Pancreas (tissue), 10 donors: ENCODE results near the gene IGSF21. TPM values are rescaled to one million over a fixed set of nuclear protein-coding genes. Genes with fewer than 3 reads are reported as not detected.

Source experiments
- ATAC-seq, 4 donors: fragments of 200-7000 bp; cut with Tn5 transposase; one replicate each; pipeline versions ENCODE4 v1.8.0 to v1.9.1; 2020; ENCODE audit warnings: mild to moderate bottlenecking in 4 of 4, moderate library complexity in 4 of 4
- DNase-seq, 6 donors: peaks; one replicate each; pipeline ENCODE4 v3.0.0-alpha.2; 2020
- FAIRE-seq: peaks from 2 replicates; lab custom pipeline; 2012; peaks lifted over from hg19 to GRCh38; lab: Jason Lieb, UNC
- H3K27ac ChIP-seq, 4 donors: fragments of 200-600 bp; sonication (generic); 1 replicate in 3 of 4; 2 replicates in 1 of 4; pipeline versions ENCODE4 v1.5.0 to v1.8.0; 2020
- H3K27me3 ChIP-seq, 4 donors: fragments of 200-600 bp; one replicate each; pipeline ENCODE4 v1.8.0; 2021
- H3K36me3 ChIP-seq, 3 donors: fragments of 200-600 bp; sonication (generic) in 1 of 3; one replicate each; pipeline versions ENCODE4 v1.5.0 to v1.8.0; 2020 to 2021
- H3K4me1 ChIP-seq, 3 donors: fragments of 200-600 bp; one replicate each; pipeline ENCODE4 v1.8.0; 2021
- H3K4me3 ChIP-seq, 4 donors: fragments of 200-600 bp; sonication (generic) in 2 of 4; one replicate each; pipeline versions ENCODE4 v1.5.0 to v1.8.0; 2020 to 2021
- H3K9me3 ChIP-seq, 4 donors: fragments of 200-600 bp; one replicate each; pipeline ENCODE4 v1.8.0; 2021
- CTCF ChIP-seq, 4 donors: fragments of 200-600 bp; sonication (generic) in 3 of 4; IDR thresholded peaks; one replicate each; pipeline versions ENCODE4 v1.5.0 to v1.8.0; 2021; ENCODE audit warnings: antibody characterized with exemption in 4 of 4
- WGBS, 2 donors: extraction: QIAGEN DNeasy Blood & Tissue Kit; methylation state at CpG; one replicate each; pipeline ENCODE4 v1.1.7; 2013; 5-methylcytosine and 5-hydroxymethylcytosine counted together
- intact Hi-C, 3 donors: fragments of 100-400 bp; cut with DNase I; formaldehyde crosslinking; loops; one replicate each; pipeline versions ENCODE4 v1.11.1 to v1.14.2; 2022
- polyA plus RNA-seq, 2 donors: library from polyadenylated mRNA; stranded (reverse); fragments of 200-250 nt; gene quantifications; one replicate each; pipeline ENCODE4 v1.2.3, GENCODE V29; 2013
- total RNA-seq, 6 donors: library from RNA; stranded (reverse); fragmentation: NEBNext Ultra II Directional in 4 of 6; extraction: Animal tissue kit (Norgen Biotek cat#: 25700) in 4 of 6; gene quantifications; one replicate each; pipeline versions ENCODE4 v1.2.1 to v1.2.4, GENCODE V29; 2021 to 2023
- donor health status: healthy with polysubstance abuse.
- donor health status: DM: no; HTN: no; CAD: no; lungs with moderate emphysema.
- donor health status: DM: no; HTN: no; CAD: no.
- donor health status: control.
- donor health status: control.
- donor health status: Bipolar disorder and iron deficiency.
- donor health status: DM: yes; HTN: yes; CAD: no.
- donor health status: DM: no; HTN: no; CAD: no.
- donor health status: DM: no; HTN: no; CAD: no.
- donor health status: DM: yes; HTN: yes; CAD: no.

IGSF21 gene
- total and polyA plus RNA-seq, 8 donors = 0.28 to 1.3 (median 0.92) TPM; not detected in 1

DNA sequence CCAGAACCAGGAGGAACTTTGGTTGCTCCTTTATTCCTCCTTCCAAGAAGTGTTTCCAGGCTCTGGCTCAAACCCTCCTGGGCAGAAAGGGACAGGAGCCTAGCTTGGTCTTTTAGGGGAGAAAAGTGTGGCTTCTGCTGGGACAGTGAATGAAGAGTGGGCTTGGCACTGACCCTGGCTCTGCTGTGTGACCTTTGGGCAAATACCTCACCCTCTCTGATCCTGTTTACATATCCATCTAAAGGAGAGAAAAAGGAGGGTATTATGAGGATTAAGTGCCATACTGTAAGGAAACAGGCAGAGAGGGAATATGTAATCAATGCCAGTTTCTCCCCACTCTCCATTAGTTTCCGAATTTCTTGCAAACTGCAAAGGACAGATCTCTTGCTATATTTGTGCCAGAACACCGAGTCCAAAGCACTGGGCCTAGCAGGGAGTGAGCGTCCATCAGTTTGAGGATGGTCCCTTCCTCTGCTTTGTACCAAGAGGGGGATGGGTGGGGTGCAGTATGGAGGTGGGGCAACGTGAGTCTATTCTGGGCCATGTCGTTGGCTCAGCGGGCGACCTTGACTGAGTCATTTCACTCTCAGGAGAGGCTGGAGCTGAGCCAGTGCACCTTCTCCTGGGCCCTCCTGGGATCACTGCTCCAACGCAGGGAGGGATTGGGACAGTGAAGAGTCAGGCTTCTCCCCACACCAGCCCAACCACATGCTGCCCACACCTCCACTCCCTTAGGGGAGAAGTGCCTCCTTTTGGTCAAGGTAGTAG lies 38.4 kb downstream of the IGSF21 start:
- Histone ChIP-seq H3K4me1 (no peaks in the 10 kb centered on the region), H3K27me3 (no peaks in the 10 kb centered on the region), H3K4me3 (no peak overlapping the region), H3K27ac (no peak overlapping the region), H3K36me3 (no peaks in the 10 kb centered on the region), H3K9me3 (no peaks in the 10 kb centered on the region)
- ATAC-seq (no peak), FAIRE-seq (no peak), DNase-seq (peak in 1 of 6 donors; percentile 22)
- intact Hi-C loops = no loop called here
- 34 to 36% methylated on average over 8 of the region's 8 CpGs for WGBS, 2 donors
- TF ChIP-seq CTCF (IDR thresholded peaks at IDR 0.05) = no peak

DNA sequence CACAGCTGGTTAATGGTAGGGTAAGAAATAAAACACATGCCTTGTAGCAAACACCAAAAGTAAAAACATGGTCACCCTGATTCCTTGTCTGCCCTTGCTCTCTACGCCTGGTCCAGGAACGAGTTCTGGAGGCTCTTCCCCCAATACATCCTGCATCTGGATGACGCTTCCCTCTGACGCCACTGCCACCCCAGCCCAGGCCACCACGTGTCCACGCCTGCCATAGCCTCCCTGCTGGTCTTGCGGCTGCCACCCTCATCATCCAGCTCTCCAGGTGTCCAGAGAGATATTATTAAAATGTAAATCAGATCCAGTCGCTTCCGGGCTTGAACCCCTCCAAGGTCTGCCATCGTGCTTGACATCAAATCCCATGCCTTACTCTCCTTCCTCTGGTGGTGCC lies 39.3 kb downstream of the IGSF21 start:
- no peak overlapping the region for H3K27ac ChIP-seq
- H3K36me3 ChIP-seq = no peaks in the 10 kb centered on the region
- FAIRE-seq (no peak), ATAC-seq (no peak), DNase-seq (no peak)
- intact Hi-C loops = no loop called here
- no peaks in the 10 kb centered on the region for H3K27me3 ChIP-seq
- H3K4me3 ChIP-seq = no peak overlapping the region
- 65 to 68% methylated on average over 10 of the region's 10 CpGs for WGBS, 2 donors
- no peaks in the 10 kb centered on the region for H3K9me3 ChIP-seq
- no peaks in the 10 kb centered on the region for H3K4me1 ChIP-seq
- no peak for TF ChIP-seq CTCF (IDR thresholded peaks at IDR 0.05)

GRCh38 chr1:18147672-18148071 lies 40.1 kb downstream of the IGSF21 start:
- H3K9me3 ChIP-seq = no peaks in the 10 kb centered on the region
- H3K36me3 ChIP-seq = no peaks in the 10 kb centered on the region
- intact Hi-C loops = no loop called here
- TF ChIP-seq CTCF (IDR thresholded peaks at IDR 0.05) = no peak
- ATAC-seq (no peak), FAIRE-seq (no peak), DNase-seq (no peak)
- H3K27me3 ChIP-seq = no peaks in the 10 kb centered on the region
- H3K4me1 ChIP-seq = no peaks in the 10 kb centered on the region
- no peak overlapping the region for H3K4me3 ChIP-seq
- H3K27ac ChIP-seq = no peak overlapping the region
- 70 to 77% methylated on average over 4 of the region's 4 CpGs for WGBS, 2 donors

GRCh38 chr1:18148461-18148860 lies 40.9 kb downstream of the IGSF21 start:
- Histone ChIP-seq H3K36me3 (no peaks in the 10 kb centered on the region), H3K9me3 (no peaks in the 10 kb centered on the region), H3K4me3 (no peak overlapping the region), H3K4me1 (no peaks in the 10 kb centered on the region), H3K27me3 (no peaks in the 10 kb centered on the region), H3K27ac (no peak overlapping the region)
- no peak for FAIRE-seq
- DNase-seq = no peak
- no peak for TF ChIP-seq CTCF (IDR thresholded peaks at IDR 0.05)
- 54% methylated on average over 5 of the region's 5 CpGs for WGBS, 2 donors
- intact Hi-C loops = no loop called here
- ATAC-seq = no peak

GRCh38 chr1:18149027-18149641 lies 41.5 kb downstream of the IGSF21 start:
- DNase-seq = no peak
- no peaks in the 10 kb centered on the region for H3K36me3 ChIP-seq
- no peak overlapping the region for H3K27ac ChIP-seq
- ATAC-seq = peak in 3 of 4 donors; percentile 39 to 73 (median 48)
- no peaks in the 10 kb centered on the region for H3K9me3 ChIP-seq
- no peaks in the 10 kb centered on the region for H3K27me3 ChIP-seq
- intact Hi-C loops = no loop called here
- H3K4me1 ChIP-seq = no peaks in the 10 kb centered on the region
- 48 to 52% methylated on average over 19 of the region's 19 CpGs for WGBS, 2 donors
- no peak overlapping the region for H3K4me3 ChIP-seq
- no peak for FAIRE-seq
- TF ChIP-seq CTCF (IDR thresholded peaks at IDR 0.05) = no peak
